ENCODE results near the gene FARS2.

FARS2 gene

DNA sequence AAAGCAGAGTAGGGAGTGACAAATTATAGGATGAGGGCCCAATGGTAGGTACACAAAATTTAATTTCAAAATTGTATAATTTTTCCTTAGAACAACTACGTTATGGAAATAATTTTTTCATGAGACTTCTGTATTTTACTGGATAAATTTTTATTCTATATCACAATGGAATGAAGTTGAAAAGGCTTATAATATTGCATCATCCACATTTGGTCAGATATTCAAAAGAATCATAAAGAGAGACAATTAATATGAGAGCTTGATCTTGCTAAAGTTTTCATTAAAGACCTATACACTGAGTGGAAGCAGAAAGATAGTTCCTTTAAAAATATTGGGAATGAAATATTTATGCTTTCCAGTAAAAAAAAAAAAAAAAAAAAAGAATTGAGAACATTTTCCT, 242.8 kb downstream of the FARS2 start:
- H3K4me1 ChIP-seq (ENCODE audit: control insufficient read depth, insufficient read depth, low read length): peaks cover 16% of the 10 kb centered on the region
- WGBS, 2 experiments: no CpG with 5 or more reads among the region's 1 CpG
- no peaks in the 10 kb centered on the region for H3K36me3 ChIP-seq (ENCODE audit: control insufficient read depth, insufficient read depth, low read length)

GRCh38 chr6:5506149-5506548, 244.8 kb downstream of the FARS2 start:
- Histone ChIP-seq H3K27me3 (ENCODE audit: control insufficient read depth, insufficient read depth, low read length, poor library complexity, severe bottlenecking) (no peaks in the 10 kb centered on the region), H3K4me3 (ENCODE audit: insufficient read depth, low read depth, low read length) (no peak overlapping the region), H3K36me3 (ENCODE audit: control insufficient read depth, insufficient read depth, low read length) (no peaks in the 10 kb centered on the region), H3K4me1 (ENCODE audit: control insufficient read depth, insufficient read depth, low read length) (peaks cover 10% of the 10 kb centered on the region), H3K9me3 (ENCODE audit: control insufficient read depth, low read length) (no peaks in the 10 kb centered on the region), H3K27ac (ENCODE audit: insufficient read depth, low read depth, low read length, poor library complexity, severe bottlenecking) (no peak overlapping the region)
- WGBS, 2 experiments: 83 to 85% methylated on average over 4 of the region's 4 CpGs

More for the DNA sequence above, 242.8 kb downstream of the FARS2 start:
- Histone ChIP-seq H3K27ac (ENCODE audit: insufficient read depth, low read depth, low read length, poor library complexity, severe bottlenecking) (no peak overlapping the region), H3K9me3 (ENCODE audit: control insufficient read depth, low read length) (no peaks in the 10 kb centered on the region), H3K27me3 (ENCODE audit: control insufficient read depth, insufficient read depth, low read length, poor library complexity, severe bottlenecking) (no peaks in the 10 kb centered on the region), H3K4me3 (ENCODE audit: insufficient read depth, low read depth, low read length) (no peak overlapping the region)

DNA sequence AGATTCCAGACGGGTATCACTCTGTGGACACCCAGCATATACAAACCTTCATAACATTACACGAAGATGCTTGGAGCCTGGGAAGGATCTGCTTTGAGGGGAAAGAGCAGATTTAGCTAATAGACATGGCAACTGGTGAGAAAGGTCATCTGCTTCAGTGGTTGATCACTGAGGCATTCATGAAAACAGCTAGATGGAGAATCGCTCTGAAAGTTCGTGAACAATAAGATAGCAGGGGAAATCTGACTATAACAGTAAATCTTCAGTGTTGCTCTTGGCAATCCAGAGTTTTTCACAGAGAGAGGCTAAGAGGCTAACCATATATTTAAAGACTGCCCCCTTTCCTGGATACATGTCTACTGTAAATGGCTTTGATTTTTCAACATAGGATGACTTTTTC, 245.3 kb downstream of the FARS2 start:
- WGBS, 2 experiments: 93 to 97% methylated on average over 3 to 4 of the region's 4 CpGs
- Histone ChIP-seq H3K4me3 (ENCODE audit: insufficient read depth, low read depth, low read length) (no peak overlapping the region), H3K27me3 (ENCODE audit: control insufficient read depth, insufficient read depth, low read length, poor library complexity, severe bottlenecking) (no peaks in the 10 kb centered on the region), H3K27ac (ENCODE audit: insufficient read depth, low read depth, low read length, poor library complexity, severe bottlenecking) (no peak overlapping the region), H3K4me1 (ENCODE audit: control insufficient read depth, insufficient read depth, low read length) (peaks cover 10% of the 10 kb centered on the region), H3K36me3 (ENCODE audit: control insufficient read depth, insufficient read depth, low read length) (no peaks in the 10 kb centered on the region), H3K9me3 (ENCODE audit: control insufficient read depth, low read length) (no peaks in the 10 kb centered on the region)

DNA sequence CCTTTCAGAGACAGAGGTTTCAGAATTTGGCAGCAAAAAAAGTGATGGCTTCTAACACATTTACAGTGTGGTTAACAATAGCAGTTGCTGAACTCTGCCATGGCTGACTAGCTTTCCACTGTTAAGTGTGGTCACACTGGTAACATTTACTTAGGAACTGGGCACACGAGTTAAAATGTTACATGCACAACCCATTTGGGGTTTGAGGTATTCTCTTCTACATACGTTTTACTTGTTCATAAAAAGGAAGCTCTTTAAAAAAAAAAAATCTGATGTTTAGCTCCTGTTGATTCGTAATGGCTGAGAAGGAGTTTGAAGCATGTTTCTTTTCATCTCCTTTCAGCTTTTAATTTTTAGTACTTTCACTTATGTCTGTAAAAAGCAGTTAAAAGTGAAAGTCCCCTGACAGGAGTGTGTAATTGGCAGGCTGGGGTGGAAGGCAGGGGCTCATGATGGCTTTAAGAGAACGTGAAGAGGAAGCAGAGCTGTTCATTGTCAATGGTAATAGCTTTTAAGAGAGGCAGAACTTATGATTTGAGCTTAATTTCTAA, 245.9 kb downstream of the FARS2 start:
- H3K27me3 ChIP-seq (ENCODE audit: control insufficient read depth, insufficient read depth, low read length, poor library complexity, severe bottlenecking): no peaks in the 10 kb centered on the region
- H3K9me3 ChIP-seq (ENCODE audit: control insufficient read depth, low read length): no peaks in the 10 kb centered on the region
- peaks cover 12% of the 10 kb centered on the region for H3K4me1 ChIP-seq (ENCODE audit: control insufficient read depth, insufficient read depth, low read length)
- 91 to 94% methylated on average over 3 to 4 of the region's 4 CpGs for WGBS, 2 experiments
- H3K4me3 ChIP-seq (ENCODE audit: insufficient read depth, low read depth, low read length): no peak overlapping the region
- H3K27ac ChIP-seq (ENCODE audit: insufficient read depth, low read depth, low read length, poor library complexity, severe bottlenecking): no peak overlapping the region
- no peaks in the 10 kb centered on the region for H3K36me3 ChIP-seq (ENCODE audit: control insufficient read depth, insufficient read depth, low read length)

DNA sequence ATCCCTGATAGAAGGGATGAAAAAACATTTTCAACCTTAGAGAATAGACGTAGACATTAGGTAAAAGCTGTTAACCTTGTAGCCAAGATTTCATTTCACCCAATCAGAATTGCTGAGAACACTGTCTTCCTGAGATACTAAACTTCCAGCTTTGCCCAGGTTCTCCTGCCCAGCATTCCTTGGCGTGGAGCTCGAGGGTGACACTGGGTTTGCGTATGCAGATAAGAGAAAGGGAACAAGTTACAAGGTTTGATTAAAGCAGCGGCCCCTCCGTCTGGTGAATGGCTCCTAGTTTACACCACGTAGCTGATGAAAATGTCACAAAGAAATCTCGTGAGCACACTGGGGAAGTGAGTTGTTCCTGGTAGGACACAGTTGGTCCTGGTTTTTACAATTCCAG, 247.8 kb downstream of the FARS2 start:
- H3K4me1 ChIP-seq (ENCODE audit: control insufficient read depth, insufficient read depth, low read length): peaks cover 12% of the 10 kb centered on the region
- H3K9me3 ChIP-seq (ENCODE audit: control insufficient read depth, low read length): no peaks in the 10 kb centered on the region
- WGBS, 2 experiments: 93 to 94% methylated on average over 8 of the region's 8 CpGs
- H3K4me3 ChIP-seq (ENCODE audit: insufficient read depth, low read depth, low read length): no peak overlapping the region
- no peak overlapping the region for H3K27ac ChIP-seq (ENCODE audit: insufficient read depth, low read depth, low read length, poor library complexity, severe bottlenecking)
- H3K36me3 ChIP-seq (ENCODE audit: control insufficient read depth, insufficient read depth, low read length): no peaks in the 10 kb centered on the region
- H3K27me3 ChIP-seq (ENCODE audit: control insufficient read depth, insufficient read depth, low read length, poor library complexity, severe bottlenecking): no peaks in the 10 kb centered on the region

GRCh38 chr6:5510331-5511133, 249.2 kb downstream of the FARS2 start:
- Histone ChIP-seq H3K4me1 (ENCODE audit: control insufficient read depth, insufficient read depth, low read length) (peaks cover 12% of the 10 kb centered on the region), H3K27me3 (ENCODE audit: control insufficient read depth, insufficient read depth, low read length, poor library complexity, severe bottlenecking) (no peaks in the 10 kb centered on the region), H3K36me3 (ENCODE audit: control insufficient read depth, insufficient read depth, low read length) (no peaks in the 10 kb centered on the region), H3K9me3 (ENCODE audit: control insufficient read depth, low read length) (no peaks in the 10 kb centered on the region), H3K4me3 (ENCODE audit: insufficient read depth, low read depth, low read length) (no peak overlapping the region), H3K27ac (ENCODE audit: insufficient read depth, low read depth, low read length, poor library complexity, severe bottlenecking) (no peak overlapping the region)
- 80 to 82% methylated on average over 24 of the region's 24 CpGs for WGBS, 2 experiments

DNA sequence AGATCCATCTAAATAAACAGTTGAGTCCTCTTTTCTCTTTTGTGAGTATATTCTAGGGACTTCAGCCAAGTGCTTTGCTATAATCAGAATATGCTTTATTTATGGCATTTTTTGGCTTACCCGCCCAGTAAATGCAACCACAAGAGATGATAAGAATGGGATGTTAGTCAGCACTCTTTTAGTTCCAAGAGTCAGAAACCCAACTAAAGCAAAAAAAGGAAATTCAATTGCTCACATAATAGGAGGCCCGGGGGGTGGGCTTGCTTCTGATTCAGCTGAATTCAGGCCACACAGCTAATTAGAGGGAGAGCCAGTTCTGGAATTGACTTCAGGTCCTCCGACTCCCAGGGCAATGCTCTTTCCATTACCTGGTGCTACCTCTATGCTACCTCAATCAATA, 250.6 kb downstream of the FARS2 start:
- H3K4me1 ChIP-seq (ENCODE audit: control insufficient read depth, insufficient read depth, low read length): peaks cover 5% of the 10 kb centered on the region
- H3K27ac ChIP-seq (ENCODE audit: insufficient read depth, low read depth, low read length, poor library complexity, severe bottlenecking): no peak overlapping the region
- no peak overlapping the region for H3K4me3 ChIP-seq (ENCODE audit: insufficient read depth, low read depth, low read length)
- H3K36me3 ChIP-seq (ENCODE audit: control insufficient read depth, insufficient read depth, low read length): no peaks in the 10 kb centered on the region
- no peaks in the 10 kb centered on the region for H3K9me3 ChIP-seq (ENCODE audit: control insufficient read depth, low read length)
- WGBS, 2 experiments: 68 to 82% methylated on average over 2 to 3 of the region's 3 CpGs
- H3K27me3 ChIP-seq (ENCODE audit: control insufficient read depth, insufficient read depth, low read length, poor library complexity, severe bottlenecking): no peaks in the 10 kb centered on the region

DNA sequence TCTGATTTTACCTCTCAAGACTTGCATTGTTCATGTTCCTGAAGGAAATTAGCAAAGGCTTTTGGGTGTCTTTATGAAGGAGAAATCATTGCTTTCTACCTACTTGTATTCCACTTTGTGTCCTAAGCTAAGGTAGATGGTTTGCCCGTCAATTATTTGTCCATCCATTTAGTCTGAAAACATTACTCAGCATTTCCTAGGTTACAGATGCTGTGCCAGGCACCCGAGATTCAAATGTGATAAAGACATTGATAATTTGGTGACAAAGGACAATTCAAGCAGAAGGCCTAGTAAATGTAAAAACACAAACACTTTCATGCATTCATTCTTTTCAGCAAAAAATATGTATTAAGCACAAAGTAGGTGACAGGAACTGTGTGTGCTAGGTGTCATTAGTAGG, 251.1 kb downstream of the FARS2 start:
- H3K27me3 ChIP-seq (ENCODE audit: control insufficient read depth, insufficient read depth, low read length, poor library complexity, severe bottlenecking): no peaks in the 10 kb centered on the region
- 86 to 100% methylated on average over 2 of the region's 2 CpGs for WGBS, 2 experiments
- no peak overlapping the region for H3K27ac ChIP-seq (ENCODE audit: insufficient read depth, low read depth, low read length, poor library complexity, severe bottlenecking)
- no peaks in the 10 kb centered on the region for H3K36me3 ChIP-seq (ENCODE audit: control insufficient read depth, insufficient read depth, low read length)
- H3K4me1 ChIP-seq (ENCODE audit: control insufficient read depth, insufficient read depth, low read length): peaks cover 3% of the 10 kb centered on the region
- no peaks in the 10 kb centered on the region for H3K9me3 ChIP-seq (ENCODE audit: control insufficient read depth, low read length)
- no peak overlapping the region for H3K4me3 ChIP-seq (ENCODE audit: insufficient read depth, low read depth, low read length)

GRCh38 chr6:5513408-5513807, 252.1 kb downstream of the FARS2 start:
- Histone ChIP-seq H3K4me1 (ENCODE audit: control insufficient read depth, insufficient read depth, low read length) (peaks cover 3% of the 10 kb centered on the region), H3K27ac (ENCODE audit: insufficient read depth, low read depth, low read length, poor library complexity, severe bottlenecking) (no peak overlapping the region), H3K4me3 (ENCODE audit: insufficient read depth, low read depth, low read length) (no peak overlapping the region), H3K9me3 (ENCODE audit: control insufficient read depth, low read length) (no peaks in the 10 kb centered on the region), H3K27me3 (ENCODE audit: control insufficient read depth, insufficient read depth, low read length, poor library complexity, severe bottlenecking) (no peaks in the 10 kb centered on the region), H3K36me3 (ENCODE audit: control insufficient read depth, insufficient read depth, low read length) (no peaks in the 10 kb centered on the region)
- WGBS, 2 experiments: 93 to 95% methylated on average over 6 of the region's 6 CpGs

- H3K27me3 ChIP-seq (ENCODE audit: control insufficient read depth, insufficient read depth, low read length, poor library complexity, severe bottlenecking): no peaks in the 10 kb centered on the region
- no peak overlapping the region for H3K27ac ChIP-seq (ENCODE audit: insufficient read depth, low read depth, low read length, poor library complexity, severe bottlenecking)
- H3K36me3 ChIP-seq (ENCODE audit: control insufficient read depth, insufficient read depth, low read length): no peaks in the 10 kb centered on the region
- peaks cover 3% of the 10 kb centered on the region for H3K4me1 ChIP-seq (ENCODE audit: control insufficient read depth, insufficient read depth, low read length)
- H3K9me3 ChIP-seq (ENCODE audit: control insufficient read depth, low read length): no peaks in the 10 kb centered on the region
- H3K4me3 ChIP-seq (ENCODE audit: insufficient read depth, low read depth, low read length): no peak overlapping the region
Measured at GRCh38 chr6:5514353-5514752, 253.0 kb downstream of the FARS2 start.
